ENCODE data around the gene SH3RF2.

SH3RF2 gene

GRCh38 chr5:145922059-145922458 lies 14.3 kb upstream of the SH3RF2 start:
- DNase-seq (ENCODE audit: low read depth) = no peak

- DNase-seq (ENCODE audit: low read depth) = no peak
Observed at GRCh38 chr5:145923405-145923804, 13.0 kb upstream of the SH3RF2 start.

- no peak for DNase-seq (ENCODE audit: low read depth)
Observed at GRCh38 chr5:145924849-145925248, 11.5 kb upstream of the SH3RF2 start.

GRCh38 chr5:145925353-145925752 lies 11.0 kb upstream of the SH3RF2 start:
- DNase-seq (ENCODE audit: low read depth) = no peak

GRCh38 chr5:145925803-145926202 lies 10.6 kb upstream of the SH3RF2 start:
- no peak for DNase-seq (ENCODE audit: low read depth)

GRCh38 chr5:145931718-145932117 lies 4.7 kb upstream of the SH3RF2 start:
- DNase-seq (ENCODE audit: low read depth) = no peak

- no peak for DNase-seq (ENCODE audit: low read depth)
Observed at GRCh38 chr5:145934276-145934675, 2.1 kb upstream of the SH3RF2 start.

GRCh38 chr5:145937432-145938250 lies 1.3 kb downstream of the SH3RF2 start:
- no peak for DNase-seq (ENCODE audit: low read depth)

- no peak for DNase-seq (ENCODE audit: low read depth)
Observed at GRCh38 chr5:145938776-145939539, 2.6 kb downstream of the SH3RF2 start.

- DNase-seq (ENCODE audit: low read depth) = no peak
Observed at GRCh38 chr5:145939540-145940065, 3.2 kb downstream of the SH3RF2 start.

GRCh38 chr5:145941096-145941447 lies 4.7 kb downstream of the SH3RF2 start:
- no peak for DNase-seq (ENCODE audit: low read depth)

- DNase-seq (ENCODE audit: low read depth) = no peak
Observed at GRCh38 chr5:145941448-145942130, 5.2 kb downstream of the SH3RF2 start.

GRCh38 chr5:145942201-145942600 lies 5.8 kb downstream of the SH3RF2 start:
- DNase-seq (ENCODE audit: low read depth) = no peak

- DNase-seq (ENCODE audit: low read depth) = no peak
Observed at GRCh38 chr5:145942749-145943148, 6.4 kb downstream of the SH3RF2 start.

- DNase-seq (ENCODE audit: low read depth) = no peak
Observed at GRCh38 chr5:145943674-145944121, 7.3 kb downstream of the SH3RF2 start.

GRCh38 chr5:145944328-145944727 lies 8.0 kb downstream of the SH3RF2 start:
- DNase-seq (ENCODE audit: low read depth) = no peak

- no peak for DNase-seq (ENCODE audit: low read depth)
Observed at GRCh38 chr5:145945620-145946111, 9.3 kb downstream of the SH3RF2 start.

GRCh38 chr5:145946112-145946861 lies 9.9 kb downstream of the SH3RF2 start:
- no peak for DNase-seq (ENCODE audit: low read depth)

GRCh38 chr5:145947581-145947980 lies 11.2 kb downstream of the SH3RF2 start:
- no peak for DNase-seq (ENCODE audit: low read depth)

GRCh38 chr5:145948047-145948446 lies 11.7 kb downstream of the SH3RF2 start:
- no peak for DNase-seq (ENCODE audit: low read depth)

GRCh38 chr5:145948921-145949320 lies 12.5 kb downstream of the SH3RF2 start:
- no peak for DNase-seq (ENCODE audit: low read depth)

- no peak for DNase-seq (ENCODE audit: low read depth)
Observed at GRCh38 chr5:145949474-145949873, 13.1 kb downstream of the SH3RF2 start.

Data from activated T-cell treated with anti-CD3 and anti-CD28 coated beads for 1 hour (primary cell).